Dedifferentiated amniotic fluid mesenchymal stem cell (primary cell): Measurements from ENCODE around the gene RP9.
"Not testable (repeated sequence)": the region's sequence is repeated elsewhere in the genome, so short reads cannot be mapped to it uniquely, and the experiment has no call there.

Source experiments
- DNase-seq: peaks from one replicate; pipeline ENCODE4 v3.0.0-alpha.2; 2016; ENCODE audit errors: extremely low spot score

Gene RP9

DNA sequence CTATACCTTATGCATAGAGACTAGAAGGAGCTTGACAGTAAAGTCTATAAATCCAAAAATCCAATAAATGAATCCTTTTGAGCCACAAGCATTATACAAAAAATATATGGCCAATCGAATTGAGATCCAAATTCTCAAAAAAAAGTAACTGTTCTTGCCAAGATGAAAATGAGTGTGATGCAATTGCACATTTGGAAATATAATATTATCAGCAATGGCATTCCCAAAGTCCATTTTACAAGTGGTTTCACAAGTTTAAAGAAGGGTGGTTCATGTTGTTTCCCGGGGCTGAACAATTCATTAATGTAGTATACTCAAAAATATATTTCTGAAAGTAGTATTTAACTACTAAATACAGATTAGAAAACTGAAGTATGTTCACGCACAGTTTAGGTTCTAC, 7.3 kb downstream of the RP9 start:
- DNase-seq = no peak

DNA sequence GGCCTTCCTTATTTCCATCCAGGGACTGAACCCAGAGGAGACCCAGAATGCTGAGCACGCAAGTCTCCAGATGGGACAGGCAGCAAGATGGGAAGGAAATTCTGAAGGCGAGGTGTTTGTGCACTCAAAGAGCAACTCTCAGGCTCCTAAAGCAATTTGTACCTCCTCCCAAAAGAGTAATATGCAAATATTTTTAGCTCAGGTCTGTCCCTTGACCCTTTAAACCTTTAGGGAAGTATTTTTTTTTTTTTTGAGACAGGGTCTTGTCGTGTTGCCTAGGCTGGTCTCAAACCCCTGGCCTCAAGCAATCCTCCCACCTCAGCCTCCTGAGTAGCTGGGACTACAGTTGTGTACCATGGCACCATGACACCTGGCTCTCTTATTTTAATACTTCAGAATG, 8.4 kb downstream of the RP9 start:
- no peak for DNase-seq

DNA sequence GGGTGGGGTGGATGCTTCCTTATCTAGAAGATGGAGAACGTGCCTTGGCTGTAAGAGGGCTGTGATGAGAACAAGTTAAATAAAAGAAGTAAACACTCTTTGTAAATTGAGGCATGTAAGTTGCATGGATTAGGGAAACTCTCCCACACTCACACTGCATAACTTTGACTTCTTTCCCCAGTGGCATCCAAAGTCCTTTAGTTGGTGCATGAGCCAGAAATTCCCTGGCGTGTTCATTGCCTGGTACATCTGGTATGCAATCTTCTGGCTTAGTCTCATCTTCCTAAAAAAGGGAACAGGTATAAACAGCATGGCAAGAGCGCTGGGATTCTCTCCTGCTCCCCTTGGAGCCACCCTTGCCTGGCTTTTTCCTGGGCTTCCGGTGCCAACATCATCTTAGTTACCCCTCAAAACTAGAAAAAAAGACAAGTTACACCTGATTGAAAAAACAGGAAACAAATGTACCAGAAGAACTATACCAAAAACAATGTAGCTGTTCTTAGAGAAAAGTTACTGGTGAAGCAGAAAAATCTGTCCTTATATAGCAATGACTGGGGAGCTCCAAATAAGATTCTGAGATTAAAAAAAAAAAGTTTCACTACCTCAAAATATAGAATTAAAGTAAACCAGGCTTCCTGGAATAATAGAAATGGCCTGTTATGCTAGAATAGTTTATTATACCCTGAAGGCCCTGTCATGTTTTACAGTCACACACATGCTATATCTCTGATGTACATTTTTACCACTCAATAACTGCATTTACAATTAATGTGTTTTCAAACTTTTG, 9.9 kb downstream of the RP9 start:
- DNase-seq = no peak

DNA sequence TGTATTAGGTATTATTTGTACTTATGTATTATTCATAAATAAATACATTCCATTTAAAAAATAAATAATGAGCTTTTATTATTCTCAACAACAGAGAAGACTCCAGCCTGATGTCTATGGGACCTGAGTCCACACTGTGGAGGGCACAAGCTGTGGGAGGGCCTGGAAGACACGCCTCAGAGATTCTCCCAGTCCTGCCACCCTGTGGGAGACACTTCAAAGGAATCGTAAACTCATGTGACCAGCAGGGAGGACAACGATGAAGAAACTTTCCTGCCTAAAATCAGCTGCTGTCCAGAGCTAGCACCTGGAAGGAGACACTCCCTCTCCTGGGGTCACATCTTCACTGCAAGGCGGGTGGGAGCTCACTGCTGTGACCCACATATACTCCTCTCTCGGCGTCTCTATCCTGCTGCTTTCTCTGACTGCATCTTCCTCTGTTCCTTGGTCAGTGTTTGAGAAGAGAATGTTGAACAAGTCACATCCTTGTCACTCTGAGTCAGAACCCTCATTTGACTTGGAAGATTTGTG, 14.4 kb downstream of the RP9 start:
- DNase-seq = not testable (repeated sequence)

DNA sequence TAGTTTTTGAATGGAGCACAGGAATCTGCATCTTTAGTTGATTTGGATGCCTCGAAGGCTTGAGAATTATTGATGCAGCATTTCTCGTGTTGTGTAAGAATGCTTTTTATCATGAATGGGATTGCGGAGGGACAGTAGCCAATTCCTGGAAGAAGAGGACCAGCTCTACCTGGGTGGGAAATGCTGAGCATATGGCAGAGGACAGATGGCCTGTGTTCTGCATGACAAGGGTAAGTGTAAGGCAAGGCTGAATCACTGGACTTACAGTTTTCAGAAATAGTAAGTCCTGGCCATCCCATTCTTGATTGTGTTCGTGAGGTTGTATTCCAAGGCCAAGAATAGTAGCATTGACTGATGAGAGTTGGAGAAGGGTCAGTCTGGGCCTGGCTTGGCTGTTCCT, 15.9 kb downstream of the RP9 start:
- DNase-seq = no peak

DNA sequence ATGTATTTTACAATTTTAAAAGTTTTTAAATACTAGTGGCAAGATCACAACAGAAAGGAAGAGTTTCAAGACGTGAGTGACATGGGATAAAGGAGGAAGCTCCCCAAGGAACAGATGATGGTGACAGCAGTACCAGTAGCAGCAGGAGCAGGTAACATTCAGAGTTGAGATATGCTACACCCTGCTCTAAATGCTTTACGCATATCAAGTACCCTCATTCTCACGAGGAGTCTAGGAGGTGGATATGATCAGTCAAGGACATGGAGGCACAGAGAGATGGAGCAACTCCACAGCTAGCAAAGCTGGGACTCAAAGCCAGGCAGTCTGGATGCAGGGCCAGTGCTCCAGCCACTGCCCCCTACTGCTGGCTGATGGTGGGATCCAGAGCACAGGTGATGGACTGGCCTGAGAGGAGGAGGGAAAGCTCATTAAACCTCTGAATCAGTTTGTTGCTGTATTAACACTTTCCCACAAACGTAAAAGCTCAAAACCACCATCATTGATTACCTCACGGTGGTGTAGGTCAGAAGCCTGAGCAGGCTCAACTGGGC, 17.5 kb downstream of the RP9 start:
- DNase-seq = no peak

DNA sequence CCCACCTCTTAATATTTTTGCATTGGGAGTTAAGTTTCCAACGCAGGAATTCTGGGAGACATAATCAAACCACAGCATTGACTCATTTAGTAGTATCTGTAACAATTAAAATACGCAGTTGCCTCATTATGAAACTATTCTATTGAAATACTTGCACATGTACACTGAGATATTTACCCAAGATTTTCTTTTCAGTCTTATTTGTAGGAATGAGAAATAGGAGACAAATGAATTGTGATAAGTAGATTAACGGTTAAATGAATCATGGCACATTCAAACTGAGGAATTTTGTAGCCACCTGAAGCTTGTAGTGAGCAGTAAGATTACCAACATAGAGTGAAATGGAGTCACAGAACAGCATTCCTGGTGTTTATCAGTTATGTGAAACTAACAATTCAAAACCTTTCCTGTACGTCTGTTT, 18.1 kb downstream of the RP9 start:
- DNase-seq = peak; percentile 26

DNA sequence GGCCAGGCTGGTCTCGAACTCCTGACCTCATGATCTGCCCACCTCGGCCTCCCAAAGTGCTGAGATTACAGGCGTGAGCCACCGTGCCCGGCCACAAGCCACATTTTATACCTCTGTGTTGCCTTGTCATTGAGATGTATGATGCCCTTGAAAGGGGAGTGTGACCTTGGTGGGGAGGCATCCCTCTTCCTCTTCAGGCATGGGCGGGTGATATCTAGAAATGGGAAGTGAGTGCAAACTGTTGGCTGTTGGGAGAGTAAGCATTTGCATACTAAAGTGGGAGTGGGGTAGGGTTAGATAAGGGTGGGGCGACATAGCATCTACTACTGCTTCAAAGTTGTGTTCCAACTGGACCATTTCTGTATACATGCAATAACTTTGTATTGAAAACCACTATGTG, 20.1 kb downstream of the RP9 start:
- DNase-seq = no peak

DNA sequence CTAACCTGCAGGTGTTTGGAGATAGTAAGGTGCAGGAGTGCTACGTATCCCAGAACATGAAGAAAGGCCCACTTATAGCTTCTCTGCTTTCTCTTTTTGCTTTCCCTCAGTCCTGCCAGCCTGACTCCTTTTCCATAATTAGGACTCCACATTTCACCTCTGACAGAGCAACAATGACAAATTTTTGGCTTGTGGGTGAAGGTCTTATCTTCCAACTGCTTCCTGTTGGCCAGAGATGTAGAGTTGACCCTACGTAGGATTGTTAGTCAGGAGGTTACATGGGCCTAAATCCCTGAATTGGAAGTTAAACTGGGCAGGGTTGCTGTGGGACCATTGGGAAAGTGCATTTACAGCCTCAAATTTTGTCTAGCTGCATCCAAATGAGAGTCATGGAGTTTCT, 21.3 kb downstream of the RP9 start:
- DNase-seq = no peak

DNA sequence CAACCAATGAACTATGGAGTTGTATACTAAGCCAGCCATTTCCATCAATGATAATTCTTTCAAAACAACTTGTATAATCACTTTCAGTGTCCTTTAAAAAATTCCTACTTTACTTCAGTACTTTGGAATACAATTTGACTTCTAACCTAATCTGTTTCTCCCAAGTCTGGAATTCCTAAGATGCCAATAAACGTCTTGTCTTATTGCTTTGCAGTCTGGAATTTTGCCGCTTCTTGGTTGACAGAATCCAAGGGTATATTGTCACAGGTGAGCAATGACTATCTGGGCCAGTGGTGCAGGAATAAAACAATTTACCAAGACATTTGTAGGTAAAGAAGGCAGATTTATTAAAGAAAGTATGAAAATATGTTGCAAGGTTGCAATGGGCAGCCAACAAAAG, 21.8 kb downstream of the RP9 start:
- no peak for DNase-seq

DNA sequence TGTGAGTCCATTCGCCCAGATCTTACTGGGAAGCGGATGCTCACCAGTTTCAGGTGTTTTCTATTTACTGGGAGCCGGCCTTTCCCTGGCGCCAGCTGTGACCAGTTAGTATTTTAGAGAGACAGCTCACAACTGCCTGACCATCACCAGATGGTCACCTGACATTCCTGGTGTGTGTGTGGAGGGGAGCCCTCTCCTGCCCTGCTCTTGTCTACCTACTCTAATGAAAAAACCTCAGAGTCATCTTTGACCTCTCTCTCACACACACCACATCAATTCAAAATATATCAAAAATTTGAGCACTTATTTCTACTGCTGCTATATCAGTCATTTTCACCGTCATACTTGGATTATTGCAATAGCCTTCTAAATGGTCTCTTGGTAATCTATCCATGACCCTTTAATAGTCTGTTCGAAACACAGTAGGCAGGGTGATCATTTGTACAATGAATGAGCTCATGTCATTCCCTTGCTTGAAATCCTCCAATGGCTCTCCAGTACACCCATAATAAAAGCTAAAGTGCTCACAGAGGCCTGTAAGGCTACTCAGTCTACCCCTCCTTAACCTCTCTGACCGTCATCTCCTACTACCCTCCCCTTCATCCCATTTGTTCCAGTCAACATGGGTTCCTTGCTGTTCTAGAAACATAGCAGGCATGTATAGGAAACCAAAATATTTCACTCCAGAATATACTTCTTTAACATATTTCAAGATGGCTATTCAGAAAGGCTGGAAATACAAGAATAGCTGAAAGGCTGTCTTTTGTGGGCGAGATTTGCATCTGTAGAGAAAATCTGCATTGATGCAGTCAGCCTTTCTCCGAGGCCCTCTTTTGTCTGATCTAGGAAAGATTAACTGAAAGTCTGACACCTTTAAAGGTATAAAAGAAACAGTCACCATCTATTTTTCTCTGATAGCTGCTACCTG, 29.2 kb downstream of the RP9 start:
- DNase-seq = no peak

DNA sequence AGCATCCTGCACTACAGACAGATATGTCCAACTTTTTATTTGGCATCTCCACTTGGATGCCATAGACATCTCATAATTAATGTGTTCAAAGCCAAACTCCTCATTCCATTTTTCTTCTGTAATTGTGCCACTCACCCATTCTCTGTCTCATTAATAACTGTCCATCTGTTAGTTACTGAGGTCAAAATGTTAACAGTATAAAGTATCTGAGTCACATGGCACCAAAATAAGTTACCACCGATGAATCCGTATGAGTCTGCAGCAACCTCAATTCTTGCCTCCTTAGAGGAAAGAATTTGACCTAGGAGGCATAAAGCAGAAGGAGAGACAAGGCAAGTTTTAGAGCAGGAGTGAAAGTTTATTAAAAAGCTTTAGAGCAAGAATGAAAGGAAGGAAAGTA, 30.1 kb downstream of the RP9 start:
- DNase-seq = no peak

DNA sequence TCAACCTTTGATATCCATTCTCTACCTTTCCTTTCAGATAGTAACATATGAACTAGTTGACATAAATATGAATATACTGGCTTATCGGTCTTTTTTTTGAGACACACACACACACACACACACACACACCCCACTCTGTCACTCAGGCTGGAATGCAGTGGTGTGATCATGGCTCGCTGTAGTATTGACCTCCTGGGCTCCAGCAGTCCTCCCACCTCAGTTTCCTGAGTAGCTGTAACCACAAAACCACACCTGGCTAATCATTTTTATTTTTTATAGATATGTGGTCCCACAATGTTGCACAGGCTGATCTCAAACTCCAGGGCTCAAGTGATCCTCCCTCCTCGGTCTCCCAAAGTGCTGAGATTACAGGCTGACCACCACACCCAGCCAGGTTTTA, 32.5 kb downstream of the RP9 start:
- no peak for DNase-seq

DNA sequence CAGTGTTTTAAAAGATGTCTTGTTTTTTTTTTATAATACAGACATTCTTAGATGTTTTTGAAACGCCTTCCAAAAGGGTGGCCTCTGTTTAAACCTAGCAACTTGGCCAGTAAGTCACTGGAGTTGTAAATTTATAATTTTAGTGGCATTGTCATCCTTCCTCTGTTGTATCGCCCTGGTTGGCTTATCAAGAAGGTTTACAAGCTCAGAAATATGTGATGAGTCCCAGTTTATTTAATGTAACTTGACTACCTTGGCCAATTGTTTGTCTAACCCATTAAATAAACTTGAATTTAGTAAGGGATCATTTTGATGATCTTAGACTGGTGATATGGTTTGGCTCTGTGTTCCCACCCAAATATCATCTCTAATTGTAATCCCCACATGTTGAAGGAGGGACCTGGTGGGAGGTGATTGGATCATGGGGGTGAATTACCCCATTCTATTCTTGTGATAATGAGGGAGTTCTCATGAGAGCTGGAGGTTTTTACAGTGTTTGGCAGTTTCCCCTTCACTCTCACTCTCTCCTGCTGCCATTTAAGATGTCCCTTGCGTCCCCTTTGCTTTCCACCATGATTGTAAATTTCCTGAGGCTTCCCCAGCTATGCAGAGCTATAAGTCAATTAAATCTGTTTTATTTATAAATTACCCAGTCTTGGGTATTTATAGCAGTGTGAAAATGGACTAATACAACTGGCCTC, 33.2 kb downstream of the RP9 start:
- DNase-seq = no peak

DNA sequence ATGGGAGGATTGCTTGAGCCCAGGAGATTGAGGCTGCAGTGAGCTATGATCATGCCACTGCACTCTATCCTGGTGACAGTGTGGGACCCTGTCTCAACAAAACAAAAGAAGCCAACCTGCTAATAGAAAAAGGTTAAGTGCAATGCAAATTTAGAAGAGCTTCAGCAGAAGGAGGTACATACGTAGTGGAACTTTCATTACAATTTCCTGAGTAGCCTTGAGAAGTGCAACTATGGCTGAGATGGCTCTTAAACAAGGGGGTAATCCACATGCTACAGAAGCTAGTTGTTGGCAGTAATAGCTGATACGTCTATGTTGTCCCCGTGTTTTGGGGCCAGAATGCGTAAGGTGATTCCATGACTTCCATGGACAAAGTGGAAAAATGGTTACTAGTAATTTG, 36.0 kb downstream of the RP9 start:
- no peak for DNase-seq

DNA sequence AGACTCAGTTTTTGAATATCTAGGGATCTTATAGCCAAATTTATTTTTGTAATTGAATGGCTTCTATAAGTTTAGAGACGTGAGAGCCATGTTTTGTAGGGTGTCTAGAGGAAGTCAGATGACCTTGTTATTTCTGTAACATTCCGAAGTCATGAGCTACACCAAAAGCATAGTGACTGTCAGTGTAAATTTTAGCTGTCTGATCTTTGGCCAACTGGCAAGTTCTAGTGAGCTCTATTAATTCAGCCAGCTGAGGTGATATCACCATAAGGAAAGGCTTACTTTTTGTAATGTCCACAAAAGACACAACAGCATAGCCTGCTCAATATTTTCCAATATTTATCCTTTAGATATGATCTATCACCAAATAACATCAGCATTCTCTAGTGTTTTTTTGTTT, 36.7 kb downstream of the RP9 start:
- peak; percentile 57 for DNase-seq

DNA sequence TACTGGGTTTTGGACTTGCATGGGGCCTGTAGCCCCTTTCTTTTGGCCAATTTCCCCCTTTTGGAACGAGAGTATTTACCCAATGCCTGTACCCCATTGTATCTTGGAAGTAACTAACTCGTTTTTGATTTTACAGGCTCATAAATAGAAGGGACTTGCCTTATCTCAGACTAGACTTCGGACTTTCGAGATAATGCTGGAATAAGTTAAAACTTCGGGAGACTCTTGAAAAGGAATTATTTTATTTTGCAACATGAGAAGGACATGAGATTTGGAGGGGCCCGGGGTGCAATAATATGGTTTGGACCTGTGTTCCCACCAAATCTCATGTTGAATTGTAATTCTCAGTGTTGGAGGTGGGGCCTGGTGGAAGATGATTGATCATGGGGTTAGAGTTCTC, 38.4 kb downstream of the RP9 start:
- DNase-seq = no peak

DNA sequence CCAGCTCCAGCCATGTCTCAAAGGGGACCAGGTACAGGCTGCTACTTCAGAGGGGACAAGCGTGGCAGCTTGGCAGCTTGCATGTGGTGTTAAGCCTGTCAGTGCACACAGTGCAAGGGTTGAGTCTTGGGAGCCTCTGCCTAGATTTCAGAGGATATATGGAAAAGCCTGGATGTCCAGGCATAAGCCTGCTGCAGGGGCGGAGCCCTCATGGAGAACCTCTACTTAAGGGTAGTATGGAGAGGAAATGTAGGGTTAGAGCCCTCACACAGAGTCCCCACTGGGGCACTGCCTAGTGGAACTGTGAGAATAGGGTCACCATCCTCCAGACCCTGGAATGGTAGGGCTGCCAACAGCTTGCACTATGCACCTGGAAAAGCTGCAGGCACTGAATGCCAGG, 38.9 kb downstream of the RP9 start:
- no peak for DNase-seq

DNA sequence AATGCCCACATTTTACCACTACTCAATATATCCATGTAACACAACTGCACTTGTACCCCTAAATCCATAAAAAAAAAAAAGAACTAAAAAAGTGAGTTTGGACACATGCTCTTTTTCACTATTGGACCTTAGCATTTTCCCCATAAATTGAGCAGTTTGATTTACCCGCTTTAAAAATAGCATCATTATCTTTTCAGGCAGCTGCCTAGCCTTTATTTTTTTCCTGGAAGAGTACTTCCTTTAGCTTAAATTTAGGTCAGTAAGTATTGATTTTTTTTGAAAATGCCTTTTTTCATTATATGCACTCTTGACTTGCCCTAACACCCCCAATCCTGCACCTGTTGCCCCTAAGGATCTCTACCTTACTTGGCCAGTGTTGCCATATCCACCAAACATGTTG, 41.3 kb downstream of the RP9 start:
- DNase-seq = no peak

DNA sequence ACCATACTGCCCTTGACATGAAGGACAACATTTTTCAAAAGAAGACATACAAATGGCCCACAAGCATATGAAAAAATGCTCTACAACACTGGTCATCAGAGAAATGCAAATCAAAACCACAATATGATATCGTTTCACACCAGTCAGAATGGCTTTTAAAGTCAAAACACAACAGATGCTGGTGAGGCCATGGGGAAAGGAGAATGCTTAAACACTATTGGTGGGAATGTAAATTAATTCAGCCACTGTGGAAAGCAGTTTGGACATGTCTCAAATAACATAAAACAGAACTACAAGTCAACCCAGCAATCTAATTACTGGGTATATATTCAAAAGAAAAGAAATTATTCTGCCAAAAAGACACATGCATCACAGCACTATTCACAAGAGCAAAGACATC, 42.4 kb downstream of the RP9 start:
- no peak for DNase-seq

DNA sequence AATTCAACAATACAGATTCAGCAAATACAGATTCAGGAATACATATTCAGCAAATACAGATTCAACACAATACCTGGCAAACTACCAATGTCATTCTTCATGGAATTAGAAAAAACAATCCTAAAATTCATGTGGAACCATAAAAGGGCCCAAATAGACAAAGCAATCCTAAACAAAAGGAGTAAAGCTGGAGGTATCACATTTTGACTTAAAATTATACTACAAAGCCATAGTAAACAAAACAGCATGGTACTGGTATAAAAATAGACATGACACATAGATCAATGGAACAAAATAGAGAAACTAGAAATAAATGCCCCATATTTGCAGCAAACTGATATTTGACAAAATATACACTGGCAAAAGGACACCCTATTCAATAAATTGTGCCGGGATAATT, 43.2 kb downstream of the RP9 start:
- no peak for DNase-seq
